Right atrium auricular region (tissue), 2 donors: Measurements from ENCODE around the gene TBC1D10B. TPM values are rescaled to one million over a fixed set of nuclear protein-coding genes. Genes with fewer than 3 reads are reported as not detected.

Experiments used
- DNase-seq: peaks from one replicate; pipeline ENCODE4 v3.0.0-alpha.2; 2019; ENCODE audit warnings: low spot score
- H3K27ac ChIP-seq, 2 donors: fragments of 200-600 bp; sonication (generic); 1 replicate in 1 of 2; 2 replicates in 1 of 2; pipeline ENCODE4 v1.5.1; 2016 to 2019
- H3K27me3 ChIP-seq, 2 donors: fragments of 200-600 bp; sonication (generic); one replicate each; pipeline versions ENCODE4 v1.5.1 to v1.6.0; 2017 to 2019
- H3K36me3 ChIP-seq: fragments of 200-600 bp; sonication (generic); one replicate; pipeline ENCODE4 v1.5.1; 2016
- H3K4me1 ChIP-seq, 2 donors: fragments of 200-600 bp; sonication (generic); one replicate each; pipeline versions ENCODE4 v1.5.1 to v1.6.0; 2017 to 2019
- H3K4me3 ChIP-seq, 2 donors: fragments of 200-600 bp; sonication (generic); 1 replicate in 1 of 2; 2 replicates in 1 of 2; pipeline ENCODE4 v1.5.1; 2017 to 2019; ENCODE audit warnings: mild to moderate bottlenecking in 1 of 2, moderate library complexity in 1 of 2
- H3K9me3 ChIP-seq, 2 donors: fragments of 200-600 bp; sonication (generic); one replicate each; pipeline ENCODE4 v1.5.1; 2019
- total RNA-seq, 2 donors: library from RNA; depleted of rRNA; stranded (reverse); fragments of >200 nt; gene quantifications; one replicate each; pipeline ENCODE4 v1.1.0, GENCODE V29; 2016
- TF ChIP-seq, protein P1 (sequence below), 2 donors: fragments of 200-600 bp; sonication (generic); IDR thresholded peaks; one replicate each; pipeline ENCODE4 v1.5.1; 2019; ENCODE audit warnings: antibody characterized with exemption in 2 of 2

Gene TBC1D10B
- total RNA-seq, 2 donors from 2014 or later, result 20.0 to 22.3 TPM

DNA sequence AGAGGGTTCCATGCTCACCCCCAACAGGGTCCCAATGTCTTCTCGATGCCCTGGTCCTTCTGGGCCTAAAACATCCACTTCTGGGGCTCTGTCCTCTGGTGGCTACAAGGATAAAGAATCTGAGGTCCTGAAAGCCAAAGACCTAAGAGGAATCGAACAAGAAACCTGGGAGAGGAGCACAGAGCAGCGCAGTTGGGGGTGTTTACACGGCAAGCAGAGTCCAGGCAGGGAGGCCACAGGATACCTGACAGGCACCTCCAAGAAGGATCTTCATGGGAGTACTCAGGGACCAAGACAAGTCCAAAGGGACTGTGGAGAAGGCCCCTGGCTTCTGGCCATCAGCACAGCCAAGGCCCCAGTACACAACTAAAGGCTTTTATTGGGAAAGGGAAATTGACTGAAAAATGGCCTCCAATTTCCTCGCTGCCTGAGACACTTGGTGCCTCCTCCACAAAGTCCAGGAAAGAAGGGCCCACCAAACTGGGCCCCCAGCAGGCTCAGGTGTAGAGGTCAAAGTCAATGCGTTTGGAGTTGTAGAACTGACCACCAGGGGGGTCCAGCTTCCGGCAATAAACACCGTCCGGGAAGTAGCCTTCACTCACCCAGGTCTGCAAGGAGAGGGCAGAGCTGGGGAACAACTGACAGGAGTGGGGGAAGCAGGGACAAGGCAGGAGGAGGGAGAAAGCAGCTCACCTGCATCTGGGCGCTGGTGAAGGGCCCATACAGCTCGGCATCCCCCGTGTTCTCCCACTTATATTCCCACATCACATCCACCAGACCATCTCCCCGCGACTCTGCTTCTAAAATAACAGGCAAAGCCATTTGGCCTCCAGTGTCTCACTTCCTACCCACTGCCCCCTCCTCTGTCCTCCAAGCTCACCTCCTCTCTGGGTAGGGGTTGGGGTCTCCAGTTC lies 17.5 kb downstream of the TBC1D10B start:
- TF ChIP-seq, protein P1, sequence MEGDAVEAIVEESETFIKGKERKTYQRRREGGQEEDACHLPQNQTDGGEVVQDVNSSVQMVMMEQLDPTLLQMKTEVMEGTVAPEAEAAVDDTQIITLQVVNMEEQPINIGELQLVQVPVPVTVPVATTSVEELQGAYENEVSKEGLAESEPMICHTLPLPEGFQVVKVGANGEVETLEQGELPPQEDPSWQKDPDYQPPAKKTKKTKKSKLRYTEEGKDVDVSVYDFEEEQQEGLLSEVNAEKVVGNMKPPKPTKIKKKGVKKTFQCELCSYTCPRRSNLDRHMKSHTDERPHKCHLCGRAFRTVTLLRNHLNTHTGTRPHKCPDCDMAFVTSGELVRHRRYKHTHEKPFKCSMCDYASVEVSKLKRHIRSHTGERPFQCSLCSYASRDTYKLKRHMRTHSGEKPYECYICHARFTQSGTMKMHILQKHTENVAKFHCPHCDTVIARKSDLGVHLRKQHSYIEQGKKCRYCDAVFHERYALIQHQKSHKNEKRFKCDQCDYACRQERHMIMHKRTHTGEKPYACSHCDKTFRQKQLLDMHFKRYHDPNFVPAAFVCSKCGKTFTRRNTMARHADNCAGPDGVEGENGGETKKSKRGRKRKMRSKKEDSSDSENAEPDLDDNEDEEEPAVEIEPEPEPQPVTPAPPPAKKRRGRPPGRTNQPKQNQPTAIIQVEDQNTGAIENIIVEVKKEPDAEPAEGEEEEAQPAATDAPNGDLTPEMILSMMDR (IDR thresholded peaks at IDR 0.05), result no peak
- DNase-seq, result no peak
- H3K9me3 ChIP-seq, result no peaks in the 10 kb centered on the region
- no peak overlapping the region for H3K4me3 ChIP-seq
- peaks cover 40% of the 10 kb centered on the region for H3K36me3 ChIP-seq
- H3K4me1 ChIP-seq, result peaks cover 4 to 53% of the 10 kb centered on the region in 2 donors
- H3K27me3 ChIP-seq, result no peaks in the 10 kb centered on the region
- peak overlapping the region; percentile 75 to 87 for H3K27ac ChIP-seq

DNA sequence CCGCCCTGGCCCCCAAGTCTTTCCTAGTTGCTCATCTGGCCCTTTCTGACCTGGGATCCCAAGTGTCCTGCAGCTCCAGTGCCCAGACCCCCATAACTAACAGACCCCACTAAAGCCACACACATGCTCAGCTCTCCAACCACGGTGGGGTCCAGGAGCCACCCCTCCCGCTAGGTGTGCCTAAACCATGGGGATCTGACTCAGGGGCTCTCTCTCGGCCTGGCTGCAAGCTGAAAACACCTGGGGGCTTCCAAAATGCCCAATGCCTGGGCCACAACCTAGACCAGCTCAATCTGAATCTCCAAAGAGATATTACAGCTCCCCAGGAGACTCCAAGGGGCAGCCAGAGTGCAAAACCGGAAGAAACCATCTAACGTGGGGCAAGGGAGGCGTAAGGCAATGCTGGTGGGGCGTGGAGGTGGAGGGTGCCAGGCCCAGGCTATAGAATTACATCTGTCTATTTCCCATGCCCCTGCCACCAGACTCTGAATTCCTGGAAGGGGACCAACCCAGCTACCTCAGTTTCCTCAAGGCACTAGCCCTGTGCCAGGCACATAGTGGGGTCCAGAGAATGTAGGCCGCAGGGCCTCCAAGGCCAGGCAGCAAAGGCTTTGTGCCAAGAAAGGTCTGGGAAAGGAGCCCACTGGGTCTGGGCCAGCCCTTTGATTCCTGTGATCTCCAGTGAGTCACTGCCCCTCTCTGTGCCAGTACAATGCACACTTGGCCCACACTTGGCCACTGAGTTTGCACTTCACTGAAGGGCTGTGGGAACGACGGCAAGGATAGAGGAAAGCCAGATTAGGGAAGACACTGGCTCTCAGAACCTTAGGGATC lies 18.5 kb downstream of the TBC1D10B start:
- H3K27me3 ChIP-seq, result no peaks in the 10 kb centered on the region
- H3K4me1 ChIP-seq, result peaks cover 4 to 52% of the 10 kb centered on the region in 2 donors
- H3K9me3 ChIP-seq, result no peaks in the 10 kb centered on the region
- H3K36me3 ChIP-seq, result peaks cover 34% of the 10 kb centered on the region
- H3K4me3 ChIP-seq, result no peak overlapping the region
- DNase-seq, result peak; percentile 92
- TF ChIP-seq, protein P1 (IDR thresholded peaks at IDR 0.05), result no peak
- H3K27ac ChIP-seq, result peak overlapping the region; percentile 75 to 87

DNA sequence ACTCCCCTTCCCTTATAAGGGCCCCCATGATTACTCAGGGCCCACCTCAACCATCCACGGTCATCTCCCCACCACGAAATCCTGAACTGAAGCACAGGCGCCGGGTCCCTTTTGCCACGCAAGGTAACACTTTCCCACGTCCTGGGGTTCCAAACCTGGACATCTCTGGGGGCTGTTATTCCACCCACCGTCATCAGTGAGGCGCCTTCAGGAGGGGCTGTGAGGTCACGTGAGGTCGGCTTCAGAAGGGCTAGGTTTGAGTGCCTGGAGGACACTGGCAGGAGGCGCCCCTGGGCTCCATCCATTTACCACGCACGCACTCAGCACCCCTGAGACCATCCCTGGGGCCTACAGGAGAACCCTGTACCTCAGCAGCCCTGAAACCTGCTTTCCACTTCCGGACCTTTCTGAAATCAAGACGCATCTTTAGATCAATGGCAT lies 19.3 kb downstream of the TBC1D10B start:
- TF ChIP-seq, protein P1 (IDR thresholded peaks at IDR 0.05), result no peak
- H3K27me3 ChIP-seq, result no peaks in the 10 kb centered on the region
- no peak overlapping the region for H3K4me3 ChIP-seq
- peaks cover 34% of the 10 kb centered on the region for H3K36me3 ChIP-seq
- no peak for DNase-seq
- peak overlapping the region in 1 of 2 donors; percentile 15 for H3K27ac ChIP-seq
- H3K9me3 ChIP-seq, result no peaks in the 10 kb centered on the region
- peaks cover 4 to 44% of the 10 kb centered on the region in 2 donors for H3K4me1 ChIP-seq

DNA sequence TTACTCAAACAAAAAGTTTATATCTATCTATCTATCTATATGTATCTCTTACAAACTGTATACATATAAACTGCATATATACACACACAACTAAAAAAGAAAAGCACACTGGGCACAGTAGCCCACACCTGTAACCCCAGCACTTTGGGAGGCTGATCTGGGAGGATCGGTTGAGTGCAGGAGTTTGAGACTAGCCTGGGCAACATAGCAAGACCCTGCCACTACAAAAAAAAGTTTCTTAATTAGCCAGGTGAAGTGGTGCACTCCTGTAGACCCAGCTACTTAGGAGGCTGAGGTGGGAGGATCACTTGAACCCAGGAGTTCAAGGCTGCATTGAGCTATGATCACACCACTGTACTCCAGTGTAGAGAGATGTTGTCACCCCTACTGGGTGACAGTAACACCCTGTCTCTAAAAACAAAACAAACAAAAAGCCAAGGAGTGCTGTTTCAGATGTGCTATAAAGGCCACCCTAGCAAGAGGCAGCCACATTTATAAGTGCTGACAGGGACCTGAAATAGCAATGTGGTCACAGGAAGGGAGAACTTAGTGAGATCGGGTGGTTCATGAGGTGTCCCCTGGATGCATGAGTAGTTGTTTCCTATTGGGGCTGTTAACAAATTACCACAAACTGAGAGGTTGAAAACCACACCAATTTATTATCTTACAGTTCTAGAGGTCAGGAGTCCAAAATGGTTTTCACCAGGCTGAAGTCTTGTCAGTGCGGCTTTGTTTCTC lies 20.0 kb downstream of the TBC1D10B start:
- Histone ChIP-seq H3K9me3 (no peaks in the 10 kb centered on the region), H3K36me3 (peaks cover 34% of the 10 kb centered on the region), H3K4me3 (no peak overlapping the region), H3K27ac (peak overlapping the region in 1 of 2 donors; percentile 15), H3K27me3 (no peaks in the 10 kb centered on the region), H3K4me1 (peaks cover 4 to 37% of the 10 kb centered on the region in 2 donors)
- TF ChIP-seq, protein P1 (IDR thresholded peaks at IDR 0.05), result no peak
- DNase-seq, result no peak

DNA sequence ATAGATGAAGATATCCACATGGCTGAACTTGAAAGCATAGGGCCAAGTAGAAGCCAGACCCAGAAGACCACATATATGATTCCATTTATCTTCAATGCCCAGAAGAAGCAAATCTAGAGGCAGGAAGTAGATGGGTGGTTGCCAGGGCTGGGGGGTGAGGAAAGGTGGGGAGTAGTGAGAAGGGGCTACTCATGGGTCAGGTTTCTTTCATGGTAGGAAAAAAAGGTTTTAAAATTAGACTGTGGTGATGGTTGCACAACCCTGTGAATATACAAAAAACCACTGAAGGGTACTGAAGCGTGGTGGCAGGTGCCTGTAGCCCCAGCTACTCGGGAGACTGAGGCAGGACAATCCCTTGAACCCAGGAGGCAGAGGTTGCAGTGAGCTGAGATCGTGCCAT lies 20.6 kb downstream of the TBC1D10B start:
- DNase-seq, result no peak
- TF ChIP-seq, protein P1 (IDR thresholded peaks at IDR 0.05), result no peak
- peaks cover 4 to 36% of the 10 kb centered on the region in 2 donors for H3K4me1 ChIP-seq
- no peak overlapping the region for H3K4me3 ChIP-seq
- H3K36me3 ChIP-seq, result peaks cover 34% of the 10 kb centered on the region
- H3K27me3 ChIP-seq, result no peaks in the 10 kb centered on the region
- H3K9me3 ChIP-seq, result no peaks in the 10 kb centered on the region
- no peak overlapping the region for H3K27ac ChIP-seq
